ENCODE data around the gene SASS6. TPM values are rescaled to one million over a fixed set of nuclear protein-coding genes. Genes with fewer than 3 reads are reported as not detected.

SASS6 gene
- total and polyA plus RNA-seq, 10 of the 15 experiments (the other 5 are each of a cell fraction or from before 2014, with no cell fraction given): 6.6 to 17.9 (median 10.2) TPM

DNA sequence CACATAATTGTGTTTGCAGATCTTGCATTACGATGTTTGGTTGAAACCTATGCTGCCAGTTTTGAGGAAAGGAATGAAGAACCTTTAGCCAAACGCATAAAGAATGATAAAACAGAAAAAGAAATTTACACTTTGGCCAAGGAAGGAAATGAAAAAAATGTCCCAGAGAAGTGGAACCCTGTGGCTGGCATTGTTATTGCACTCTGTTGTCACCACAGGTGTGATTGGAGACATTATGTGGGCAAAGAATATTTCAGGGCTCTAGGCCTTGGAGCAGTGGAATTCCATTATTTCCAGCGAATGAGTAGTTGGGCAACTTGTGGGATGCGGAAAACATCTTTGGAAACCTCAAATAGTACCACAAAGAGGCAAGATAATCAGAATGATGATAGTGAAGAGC lies 15.1 kb upstream of the SASS6 start:
- BruUV-seq (replicated peaks): TSS peak; percentile 41
- Histone ChIP-seq H3K27me3 (replicated peaks in 1 of 2; ENCODE audit: control insufficient read depth in 2 of 2, insufficient read depth in 2 of 2, low read length in 1 of 2) (no peaks in the 10 kb centered on the region), H4K20me1 (ENCODE audit: control insufficient read depth, insufficient read depth) (no peaks in the 10 kb centered on the region), H3K4me2 (ENCODE audit: control insufficient read depth, insufficient read depth) (no peak overlapping the region), H3K27ac (ENCODE audit: control insufficient read depth, insufficient read depth) (no peak overlapping the region), H3K4me1 (ENCODE audit: control insufficient read depth, insufficient read depth, low read length) (peaks cover 8% of the 10 kb centered on the region), H3K79me2 (ENCODE audit: control insufficient read depth, insufficient read depth, low read length) (no peaks in the 10 kb centered on the region), H3K36me3 (ENCODE audit: control insufficient read depth in 2 of 2, insufficient read depth in 2 of 2, low read length in 1 of 2) (peaks cover 2 to 13% of the 10 kb centered on the region in 2 experiments), H3K9ac (ENCODE audit: control insufficient read depth, insufficient read depth, low read length) (no peak overlapping the region), H3K4me3 (no peak overlapping the region), H3K9me3 (replicated peaks; ENCODE audit: control insufficient read depth, insufficient read depth, low read length) (no peaks in the 10 kb centered on the region), H2AFZ (ENCODE audit: control insufficient read depth, low read depth, low read length) (no peak overlapping the region)
- intact Hi-C loops (cut with micrococcal nuclease; ENCODE audit: unreplicated experiment): no loop called here
- 94% methylated on average over 4 of the region's 4 CpGs for WGBS (ENCODE audit: insufficient coverage, insufficient replicate concordance, low lambda C conversion rate, missing lambda C conversion rate)
- no peak for TF ChIP-seq FOXM1 (IDR thresholded peaks at IDR 0.05; ENCODE audit: low read depth, low read length)
- no peak for TF ChIP-seq RCOR1 (conservative IDR thresholded peaks at IDR 0.05; ENCODE audit: low read depth, low read length)
- TF ChIP-seq EED (IDR thresholded peaks at IDR 0.05; ENCODE audit: low read depth): no peak
- TF ChIP-seq CHD2 (IDR thresholded peaks at IDR 0.05; ENCODE audit: borderline replicate concordance, low read depth, low read length): no peak
- TF ChIP-seq SIX5 (IDR thresholded peaks at IDR 0.05; ENCODE audit: low read depth, low read length, severe bottlenecking): no peak
- no peak for TF ChIP-seq LARP7 (IDR thresholded peaks at IDR 0.05)
- TF ChIP-seq HDAC2 (IDR thresholded peaks at IDR 0.05): no peak
- TF ChIP-seq SMAD1 (IDR thresholded peaks at IDR 0.05; ENCODE audit: low read depth, partially characterized antibody): no peak
- TF ChIP-seq, protein P1, sequence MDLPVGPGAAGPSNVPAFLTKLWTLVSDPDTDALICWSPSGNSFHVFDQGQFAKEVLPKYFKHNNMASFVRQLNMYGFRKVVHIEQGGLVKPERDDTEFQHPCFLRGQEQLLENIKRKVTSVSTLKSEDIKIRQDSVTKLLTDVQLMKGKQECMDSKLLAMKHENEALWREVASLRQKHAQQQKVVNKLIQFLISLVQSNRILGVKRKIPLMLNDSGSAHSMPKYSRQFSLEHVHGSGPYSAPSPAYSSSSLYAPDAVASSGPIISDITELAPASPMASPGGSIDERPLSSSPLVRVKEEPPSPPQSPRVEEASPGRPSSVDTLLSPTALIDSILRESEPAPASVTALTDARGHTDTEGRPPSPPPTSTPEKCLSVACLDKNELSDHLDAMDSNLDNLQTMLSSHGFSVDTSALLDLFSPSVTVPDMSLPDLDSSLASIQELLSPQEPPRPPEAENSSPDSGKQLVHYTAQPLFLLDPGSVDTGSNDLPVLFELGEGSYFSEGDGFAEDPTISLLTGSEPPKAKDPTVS (IDR thresholded peaks at IDR 0.05; ENCODE audit: low read depth, low read length): no peak
- TF ChIP-seq, protein P2, sequence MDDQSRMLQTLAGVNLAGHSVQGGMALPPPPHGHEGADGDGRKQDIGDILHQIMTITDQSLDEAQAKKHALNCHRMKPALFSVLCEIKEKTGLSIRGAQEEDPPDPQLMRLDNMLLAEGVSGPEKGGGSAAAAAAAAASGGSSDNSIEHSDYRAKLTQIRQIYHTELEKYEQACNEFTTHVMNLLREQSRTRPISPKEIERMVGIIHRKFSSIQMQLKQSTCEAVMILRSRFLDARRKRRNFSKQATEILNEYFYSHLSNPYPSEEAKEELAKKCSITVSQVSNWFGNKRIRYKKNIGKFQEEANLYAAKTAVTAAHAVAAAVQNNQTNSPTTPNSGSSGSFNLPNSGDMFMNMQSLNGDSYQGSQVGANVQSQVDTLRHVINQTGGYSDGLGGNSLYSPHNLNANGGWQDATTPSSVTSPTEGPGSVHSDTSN (IDR thresholded peaks at IDR 0.05; ENCODE audit: insufficient replicate concordance, low read depth, low read length): no peak
- TF ChIP-seq, protein P3, sequence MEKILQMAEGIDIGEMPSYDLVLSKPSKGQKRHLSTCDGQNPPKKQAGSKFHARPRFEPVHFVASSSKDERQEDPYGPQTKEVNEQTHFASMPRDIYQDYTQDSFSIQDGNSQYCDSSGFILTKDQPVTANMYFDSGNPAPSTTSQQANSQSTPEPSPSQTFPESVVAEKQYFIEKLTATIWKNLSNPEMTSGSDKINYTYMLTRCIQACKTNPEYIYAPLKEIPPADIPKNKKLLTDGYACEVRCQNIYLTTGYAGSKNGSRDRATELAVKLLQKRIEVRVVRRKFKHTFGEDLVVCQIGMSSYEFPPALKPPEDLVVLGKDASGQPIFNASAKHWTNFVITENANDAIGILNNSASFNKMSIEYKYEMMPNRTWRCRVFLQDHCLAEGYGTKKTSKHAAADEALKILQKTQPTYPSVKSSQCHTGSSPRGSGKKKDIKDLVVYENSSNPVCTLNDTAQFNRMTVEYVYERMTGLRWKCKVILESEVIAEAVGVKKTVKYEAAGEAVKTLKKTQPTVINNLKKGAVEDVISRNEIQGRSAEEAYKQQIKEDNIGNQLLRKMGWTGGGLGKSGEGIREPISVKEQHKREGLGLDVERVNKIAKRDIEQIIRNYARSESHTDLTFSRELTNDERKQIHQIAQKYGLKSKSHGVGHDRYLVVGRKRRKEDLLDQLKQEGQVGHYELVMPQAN (conservative IDR thresholded peaks at IDR 0.05): no peak
- no peak for TF ChIP-seq RAD51 (IDR thresholded peaks at IDR 0.05)
- TF ChIP-seq IRF4 (IDR thresholded peaks at IDR 0.05; ENCODE audit: low read depth, low read length): no peak
- TF ChIP-seq, protein P4, sequence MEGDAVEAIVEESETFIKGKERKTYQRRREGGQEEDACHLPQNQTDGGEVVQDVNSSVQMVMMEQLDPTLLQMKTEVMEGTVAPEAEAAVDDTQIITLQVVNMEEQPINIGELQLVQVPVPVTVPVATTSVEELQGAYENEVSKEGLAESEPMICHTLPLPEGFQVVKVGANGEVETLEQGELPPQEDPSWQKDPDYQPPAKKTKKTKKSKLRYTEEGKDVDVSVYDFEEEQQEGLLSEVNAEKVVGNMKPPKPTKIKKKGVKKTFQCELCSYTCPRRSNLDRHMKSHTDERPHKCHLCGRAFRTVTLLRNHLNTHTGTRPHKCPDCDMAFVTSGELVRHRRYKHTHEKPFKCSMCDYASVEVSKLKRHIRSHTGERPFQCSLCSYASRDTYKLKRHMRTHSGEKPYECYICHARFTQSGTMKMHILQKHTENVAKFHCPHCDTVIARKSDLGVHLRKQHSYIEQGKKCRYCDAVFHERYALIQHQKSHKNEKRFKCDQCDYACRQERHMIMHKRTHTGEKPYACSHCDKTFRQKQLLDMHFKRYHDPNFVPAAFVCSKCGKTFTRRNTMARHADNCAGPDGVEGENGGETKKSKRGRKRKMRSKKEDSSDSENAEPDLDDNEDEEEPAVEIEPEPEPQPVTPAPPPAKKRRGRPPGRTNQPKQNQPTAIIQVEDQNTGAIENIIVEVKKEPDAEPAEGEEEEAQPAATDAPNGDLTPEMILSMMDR (IDR thresholded peaks at IDR 0.05 in 2 of 3, conservative IDR thresholded peaks at IDR 0.05 in 1 of 3; ENCODE audit: control insufficient read depth in 2 of 3, extremely low read depth in 1 of 3, insufficient read depth in 1 of 3, low read depth in 3 of 3, low read length in 3 of 3): no peak
- in situ Hi-C loops (cut with MboI): no loop called here
- FAIRE-seq: no peak
- RAD21 ChIA-PET (ENCODE audit: unreplicated experiment): no interaction called here
- CTCF ChIA-PET: interaction anchor here (0.6 kb wide), 2 partner anchors 118 to 123 kb away, joined by 3 read pairs; partner anchors contain the start of gene RTCA
- DNase-seq (ENCODE audit: low read depth, low spot score): no peak
- SMC1A ChIA-PET (ENCODE audit: uncharacterized antibody, unreplicated experiment): interaction anchor here (1.1 kb wide), 1 partner anchor 209 kb away, joined by 3 read pairs; no protein-coding TSS in a partner anchor
- POLR2A ChIA-PET: no interaction called here
- ATAC-seq: no peak

Measured in GM12878 (cell line).